ENCODE data around the gene CDK3. TPM values are rescaled to one million over a fixed set of nuclear protein-coding genes. Genes with fewer than 3 reads are reported as not detected.

Gene CDK3
- total RNA-seq, 2 experiments from 2014 or later, result 6.3 to 7.0 TPM

GRCh38 chr17:75998327-75998795, 2.3 kb upstream of the CDK3 start:
- peaks cover 14% of the 10 kb centered on the region for H3K4me1 Mint-ChIP-seq
- H3K4me3 Mint-ChIP-seq, result no peak overlapping the region
- ATAC-seq (no peak), DNase-seq (no peak)
- no peak overlapping the region for H3K27ac Mint-ChIP-seq
- no peaks in the 10 kb centered on the region for H3K27me3 Mint-ChIP-seq
- CTCF ChIA-PET, result interaction anchor here (0.6 to 13.4 kb wide), 7 partner anchors 14 to 94 kb away, joined by 3 to 135 read pairs (median 7); partner anchors contain the start of genes FBF1 and MRPL38
- H3K36me3 Mint-ChIP-seq, result no peaks in the 10 kb centered on the region
- H3K9me3 Mint-ChIP-seq (ENCODE audit: low read depth), result no peaks in the 10 kb centered on the region

- Mint-ChIP-seq H3K27me3 (no peaks in the 10 kb centered on the region), H3K27ac (no peak overlapping the region), H3K9me3 (ENCODE audit: low read depth) (no peaks in the 10 kb centered on the region), H3K36me3 (no peaks in the 10 kb centered on the region), H3K4me1 (peaks cover 14% of the 10 kb centered on the region), H3K4me3 (no peak overlapping the region)
- CTCF ChIA-PET, result interaction anchor here (0.6 to 13.4 kb wide), 18 partner anchors 10 to 539 kb away, joined by 3 to 135 read pairs (median 4); partner anchors contain the start of genes ACOX1, MRPL38 and TEN1
- ATAC-seq (peak; percentile 77), DNase-seq (peak; percentile 75)
Measured at GRCh38 chr17:76000016-76000754, 470 bp upstream of the CDK3 start.

- CTCF ChIA-PET, result interaction anchor here (0.9 to 13.4 kb wide), 8 partner anchors 11 to 383 kb away, joined by 3 to 135 read pairs (median 10); partner anchors contain the start of genes MRPL38, SPHK1 and TRIM65
- no peaks in the 10 kb centered on the region for H3K36me3 Mint-ChIP-seq
- ATAC-seq (no peak), DNase-seq (no peak)
- H3K27me3 Mint-ChIP-seq, result no peaks in the 10 kb centered on the region
- H3K27ac Mint-ChIP-seq, result no peak overlapping the region
- H3K4me1 Mint-ChIP-seq, result peaks cover 6% of the 10 kb centered on the region
- H3K9me3 Mint-ChIP-seq (ENCODE audit: low read depth), result no peaks in the 10 kb centered on the region
- no peak overlapping the region for H3K4me3 Mint-ChIP-seq
Measured at GRCh38 chr17:76002100-76002499, 1.4 kb downstream of the CDK3 start.

GRCh38 chr17:76003915-76004314, 3.3 kb downstream of the CDK3 start:
- Mint-ChIP-seq H3K36me3 (no peaks in the 10 kb centered on the region), H3K9me3 (ENCODE audit: low read depth) (no peaks in the 10 kb centered on the region), H3K4me1 (no peaks in the 10 kb centered on the region), H3K27me3 (no peaks in the 10 kb centered on the region), H3K4me3 (no peak overlapping the region), H3K27ac (no peak overlapping the region)
- ATAC-seq (no peak), DNase-seq (no peak)
- CTCF ChIA-PET, result interaction anchor here (0.9 to 13.4 kb wide), 11 partner anchors 13 to 381 kb away, joined by 3 to 135 read pairs (median 8); partner anchors contain the start of genes FBF1, GALK1, MRPL38 and SPHK1

GRCh38 chr17:76004750-76005262, 4.2 kb downstream of the CDK3 start:
- no peaks in the 10 kb centered on the region for H3K36me3 Mint-ChIP-seq
- no peak for DNase-seq
- no peak for ATAC-seq
- CTCF ChIA-PET, result interaction anchor here (0.9 to 13.4 kb wide), 30 partner anchors 8 to 409 kb away, joined by 3 to 135 read pairs (median 5); partner anchors contain the start of genes FBF1, GALK1, MRPL38 and SPHK1
- no peak overlapping the region for H3K4me3 Mint-ChIP-seq
- H3K9me3 Mint-ChIP-seq (ENCODE audit: low read depth), result no peaks in the 10 kb centered on the region
- no peaks in the 10 kb centered on the region for H3K4me1 Mint-ChIP-seq
- H3K27me3 Mint-ChIP-seq, result no peaks in the 10 kb centered on the region
- H3K27ac Mint-ChIP-seq, result no peak overlapping the region

DNA sequence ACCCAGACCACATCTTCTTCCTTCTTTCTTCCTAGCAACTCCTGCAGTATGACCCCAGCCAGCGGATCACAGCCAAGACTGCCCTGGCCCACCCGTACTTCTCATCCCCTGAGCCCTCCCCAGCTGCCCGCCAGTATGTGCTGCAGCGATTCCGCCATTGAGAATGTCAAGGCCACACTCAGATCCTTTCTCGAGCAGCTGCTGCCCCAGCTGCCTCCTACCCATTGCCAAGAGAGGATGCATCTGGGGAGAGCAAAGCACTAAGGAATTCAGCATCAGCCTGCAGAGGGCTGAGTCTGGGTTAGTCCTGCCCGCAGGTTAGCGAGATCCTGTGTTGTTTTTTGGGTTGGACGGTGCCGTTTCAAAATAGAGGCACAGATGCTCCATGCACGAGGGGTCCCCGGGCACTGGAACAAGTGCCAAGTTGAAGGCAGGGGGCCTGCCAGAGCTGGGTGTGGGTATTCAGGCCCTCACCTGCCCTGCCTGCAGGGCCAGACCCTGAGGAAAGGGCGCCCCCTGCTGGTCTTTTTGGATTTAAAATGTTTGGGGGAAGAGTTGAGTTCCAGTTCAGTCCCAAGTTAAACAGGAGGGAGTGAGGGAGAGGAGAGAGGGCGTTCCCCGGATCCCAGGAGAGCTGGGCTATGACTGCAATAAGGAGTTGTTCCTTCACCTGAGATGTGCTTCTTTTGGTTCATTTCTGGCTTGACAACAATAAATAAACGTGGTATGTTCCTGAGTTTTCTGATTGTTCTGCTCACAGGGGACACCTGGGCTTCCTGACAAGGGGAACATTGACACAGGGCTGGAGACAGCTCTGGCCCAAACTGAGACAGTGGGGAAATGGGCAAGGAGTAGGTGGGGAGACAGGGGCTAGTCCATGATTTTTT, 4.9 kb downstream of the CDK3 start:
- no peaks in the 10 kb centered on the region for H3K9me3 Mint-ChIP-seq (ENCODE audit: low read depth)
- H3K4me1 Mint-ChIP-seq, result no peaks in the 10 kb centered on the region
- no peaks in the 10 kb centered on the region for H3K27me3 Mint-ChIP-seq
- no peaks in the 10 kb centered on the region for H3K36me3 Mint-ChIP-seq
- peak; percentile 88 for DNase-seq
- H3K4me3 Mint-ChIP-seq, result no peak overlapping the region
- peak; percentile 75 for ATAC-seq
- H3K27ac Mint-ChIP-seq, result peak overlapping the region; percentile 14
- CTCF ChIA-PET, result interaction anchor here (0.9 to 13.4 kb wide), 33 partner anchors 9 to 408 kb away, joined by 3 to 135 read pairs (median 5); partner anchors contain the start of genes GALK1, MRPL38, SPHK1 and TRIM65

- DNase-seq (no peak), ATAC-seq (no peak)
- H3K4me1 Mint-ChIP-seq, result no peaks in the 10 kb centered on the region
- H3K9me3 Mint-ChIP-seq (ENCODE audit: low read depth), result no peaks in the 10 kb centered on the region
- H3K27me3 Mint-ChIP-seq, result no peaks in the 10 kb centered on the region
- H3K27ac Mint-ChIP-seq, result no peak overlapping the region
- CTCF ChIA-PET, result interaction anchor here (0.8 to 13.4 kb wide), 8 partner anchors 9 to 168 kb away, joined by 3 to 135 read pairs (median 4); partner anchors contain the start of genes ACOX1, MRPL38 and TEN1
- no peaks in the 10 kb centered on the region for H3K36me3 Mint-ChIP-seq
- no peak overlapping the region for H3K4me3 Mint-ChIP-seq
Measured at GRCh38 chr17:76007131-76007849, 6.6 kb downstream of the CDK3 start.

- Mint-ChIP-seq H3K4me1 (no peaks in the 10 kb centered on the region), H3K27ac (no peak overlapping the region), H3K27me3 (no peaks in the 10 kb centered on the region), H3K36me3 (no peaks in the 10 kb centered on the region), H3K4me3 (no peak overlapping the region), H3K9me3 (ENCODE audit: low read depth) (no peaks in the 10 kb centered on the region)
- DNase-seq (no peak), ATAC-seq (no peak)
- CTCF ChIA-PET, result interaction anchor here (0.8 to 4.9 kb wide), 7 partner anchors 10 to 168 kb away, joined by 3 to 29 read pairs (median 4); partner anchors contain the start of genes ACOX1, MRPL38 and TEN1
Measured at GRCh38 chr17:76007850-76008165, 7.2 kb downstream of the CDK3 start.

DNA sequence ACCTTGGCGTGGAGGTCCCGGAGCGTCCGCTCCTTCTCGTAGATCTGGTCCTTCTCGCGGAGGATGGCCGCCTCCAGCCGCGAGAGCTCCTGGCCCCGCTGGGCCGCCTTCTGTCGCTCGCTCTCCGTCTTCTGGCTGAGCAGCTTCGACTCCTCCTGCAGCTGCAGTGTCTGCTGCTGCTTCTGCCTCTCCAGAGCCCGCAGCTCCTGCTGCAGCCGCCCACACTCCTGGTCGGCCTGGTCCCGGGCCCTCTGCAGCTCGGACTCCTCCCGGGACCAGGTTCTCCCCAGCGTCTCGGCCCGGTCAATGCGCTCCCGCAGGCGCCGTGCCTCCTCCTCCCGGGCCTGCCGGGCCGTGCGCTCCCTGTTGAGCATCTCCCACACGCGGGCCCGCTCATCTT, 7.6 kb downstream of the CDK3 start:
- H3K27me3 Mint-ChIP-seq, result no peaks in the 10 kb centered on the region
- no peaks in the 10 kb centered on the region for H3K36me3 Mint-ChIP-seq
- no peak overlapping the region for H3K27ac Mint-ChIP-seq
- CTCF ChIA-PET, result interaction anchor here (0.5 to 4.9 kb wide), 10 partner anchors 9 to 167 kb away, joined by 3 to 29 read pairs (median 4); partner anchors contain the start of genes ACOX1, MRPL38 and TEN1
- H3K9me3 Mint-ChIP-seq (ENCODE audit: low read depth), result no peaks in the 10 kb centered on the region
- ATAC-seq (no peak), DNase-seq (no peak)
- H3K4me3 Mint-ChIP-seq, result no peak overlapping the region
- H3K4me1 Mint-ChIP-seq, result no peaks in the 10 kb centered on the region

DNA sequence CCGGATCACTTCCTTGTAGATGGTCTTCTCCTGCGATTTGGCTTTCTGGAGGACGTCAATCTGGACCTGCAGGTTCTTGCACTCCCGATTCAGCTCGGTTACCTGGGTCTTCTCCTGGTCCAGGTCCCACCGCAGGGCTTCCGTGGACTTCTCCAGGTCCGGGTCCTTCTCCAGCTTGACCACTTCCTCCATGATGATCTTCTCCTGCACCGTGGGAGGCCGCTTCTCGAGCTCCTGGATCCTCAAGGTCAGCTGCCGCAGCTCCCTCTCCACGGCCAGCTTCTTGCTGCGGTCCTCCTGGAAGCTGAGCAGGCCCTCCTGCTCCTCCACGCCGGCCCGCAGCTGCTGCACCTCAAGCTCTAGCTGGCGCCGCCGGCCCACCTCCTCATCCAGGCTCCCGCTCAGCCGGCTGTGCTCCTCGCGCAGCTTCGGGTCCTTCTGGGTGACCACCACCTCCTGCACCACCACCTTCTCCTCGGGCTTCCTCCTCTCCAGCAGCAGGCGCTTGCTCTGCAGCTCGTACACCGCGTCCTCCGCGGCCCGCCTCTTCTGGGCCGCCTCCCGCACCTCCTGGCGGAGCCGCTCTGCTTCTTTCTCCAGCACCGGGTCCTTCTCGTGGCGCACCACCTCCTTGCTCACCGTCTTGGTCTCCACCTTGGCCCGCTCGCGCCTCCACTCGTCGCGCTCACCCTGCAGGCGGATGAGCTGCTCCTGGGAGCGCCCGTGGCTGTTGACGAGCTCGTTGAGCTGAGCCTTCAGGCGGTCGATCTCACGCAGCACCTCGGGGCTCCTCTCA, 8.2 kb downstream of the CDK3 start:
- Mint-ChIP-seq H3K27me3 (no peaks in the 10 kb centered on the region), H3K4me3 (no peak overlapping the region), H3K9me3 (ENCODE audit: low read depth) (no peaks in the 10 kb centered on the region), H3K4me1 (no peaks in the 10 kb centered on the region), H3K36me3 (no peaks in the 10 kb centered on the region), H3K27ac (no peak overlapping the region)
- ATAC-seq (no peak), DNase-seq (no peak)
- CTCF ChIA-PET, result interaction anchor here (0.5 to 4.9 kb wide), 11 partner anchors 8 to 290 kb away, joined by 3 to 29 read pairs (median 5); partner anchors contain the start of genes ACOX1, CDK3, MRPL38 and TEN1

- Mint-ChIP-seq H3K27ac (no peak overlapping the region), H3K36me3 (no peaks in the 10 kb centered on the region), H3K27me3 (no peaks in the 10 kb centered on the region), H3K4me1 (peaks cover 4% of the 10 kb centered on the region), H3K4me3 (no peak overlapping the region), H3K9me3 (ENCODE audit: low read depth) (no peaks in the 10 kb centered on the region)
- ATAC-seq (no peak), DNase-seq (no peak)
- CTCF ChIA-PET, result interaction anchor here (1.0 to 4.9 kb wide), 7 partner anchors 9 to 289 kb away, joined by 4 to 29 read pairs (median 12); partner anchors contain the start of genes CDK3, EXOC7 and MRPL38
Measured at GRCh38 chr17:76009447-76009846, 8.8 kb downstream of the CDK3 start.

Data from activated CD8-positive, alpha-beta memory T cell treated with anti-CD3 and anti-CD28 coated beads, Interleukin-2, amount 10 ng/mL, durations not matched to agents 7 days and 5 days (primary cell).